H9 (cell line): ENCODE measurements around the gene VEGFB. TPM values are rescaled to one million over a fixed set of nuclear protein-coding genes. Genes with fewer than 3 reads are reported as not detected.

ENCODE experiments used
- DNase-seq: peaks from one replicate; pipeline ENCODE4 v3.0.0-alpha.2; 2017
- H2AFZ ChIP-seq: one replicate; pipeline ENCODE4 v1.6.1; 2013; ENCODE audit warnings: mild to moderate bottlenecking, low read length, control low read depth, moderate library complexity
- H2AK5ac ChIP-seq: 2 replicates; pipeline ENCODE4 v1.6.1; 2013; ENCODE audit warnings: low read length, control low read depth, mixed read lengths; ENCODE audit not compliant: insufficient read length
- H2BK120ac ChIP-seq: one replicate; pipeline ENCODE4 v1.6.1; 2013; ENCODE audit warnings: low read depth, mild to moderate bottlenecking, low read length, control low read depth, inconsistent platforms; ENCODE audit not compliant: poor library complexity, severe bottlenecking
- H2BK12ac ChIP-seq: 2 replicates; pipeline ENCODE4 v1.6.1; 2013; ENCODE audit warnings: low read length, control low read depth, mixed read lengths, low read depth; ENCODE audit not compliant: insufficient read length
- H2BK15ac ChIP-seq: 2 replicates; pipeline ENCODE4 v1.6.1; 2013; ENCODE audit warnings: low read depth, low read length, control low read depth
- H2BK20ac ChIP-seq: one replicate; pipeline ENCODE4 v1.6.1; 2013; ENCODE audit warnings: low read depth, mild to moderate bottlenecking, low read length, control low read depth, inconsistent platforms; ENCODE audit not compliant: poor library complexity, severe bottlenecking
- H2BK5ac ChIP-seq: 2 replicates; pipeline ENCODE4 v1.6.1; 2013; ENCODE audit warnings: low read length, control low read depth, mixed read lengths; ENCODE audit not compliant: insufficient read length
- H3K14ac ChIP-seq: 2 replicates; pipeline ENCODE4 v1.6.1; 2013; ENCODE audit warnings: low read length, control low read depth; ENCODE audit not compliant: insufficient read depth
- H3K18ac ChIP-seq: 2 replicates; pipeline ENCODE4 v1.6.1; 2013; ENCODE audit warnings: low read depth, mild to moderate bottlenecking, mixed read lengths, low read length, control low read depth; ENCODE audit not compliant: insufficient read length
- H3K23ac ChIP-seq: 2 replicates; pipeline ENCODE4 v1.6.1; 2013; ENCODE audit warnings: low read length, control low read depth, mixed read lengths, low read depth; ENCODE audit not compliant: insufficient read length
- H3K23me2 ChIP-seq: 2 replicates; pipeline ENCODE4 v1.6.1; 2013; ENCODE audit warnings: low read depth, mild to moderate bottlenecking, mixed read lengths, low read length, control low read depth; ENCODE audit not compliant: insufficient read length, poor library complexity, severe bottlenecking
- H3K27ac ChIP-seq: 2 replicates; pipeline ENCODE4 v1.5.1; 2013; ENCODE audit warnings: low read length, control low read depth, mixed read lengths, low read depth; ENCODE audit not compliant: insufficient read length
- H3K27me3 ChIP-seq: 2 replicates; pipeline ENCODE4 v1.6.1; 2013; ENCODE audit warnings: low read length, control low read depth, inconsistent platforms; ENCODE audit not compliant: insufficient read depth
- H3K4ac ChIP-seq: 2 replicates; pipeline ENCODE4 v1.6.1; 2013; ENCODE audit warnings: low read depth, mild to moderate bottlenecking, control low read depth, inconsistent platforms, low read length, moderate library complexity
- H3K4me1 ChIP-seq: 2 replicates; pipeline ENCODE4 v1.6.1; 2013; ENCODE audit warnings: low read length, control low read depth, inconsistent platforms; ENCODE audit not compliant: insufficient read depth
- H3K4me2 ChIP-seq: 2 replicates; pipeline ENCODE4 v1.6.1; 2013; ENCODE audit warnings: low read length, control low read depth, mixed read lengths; ENCODE audit not compliant: insufficient read length, insufficient read depth
- H3K56ac ChIP-seq: 2 replicates; pipeline ENCODE4 v1.6.1; 2013; ENCODE audit warnings: low read depth, mild to moderate bottlenecking, mixed read lengths, low read length, control low read depth; ENCODE audit not compliant: insufficient read length
- H3K79me1 ChIP-seq: 2 replicates; pipeline ENCODE4 v1.6.1; 2013; ENCODE audit warnings: low read depth, mild to moderate bottlenecking, moderate library complexity, low read length, control low read depth, inconsistent platforms; ENCODE audit not compliant: insufficient read depth, poor library complexity, severe bottlenecking
- H3K79me2 ChIP-seq: 2 replicates; pipeline ENCODE4 v1.6.1; 2013; ENCODE audit warnings: low read length, control low read depth, inconsistent platforms; ENCODE audit not compliant: insufficient read depth
- H3K9ac ChIP-seq: 2 replicates; pipeline ENCODE4 v1.6.1; 2013; ENCODE audit warnings: low read length, control low read depth, mixed read lengths; ENCODE audit not compliant: insufficient read length; ENCODE audit errors: extremely low read depth
- H3K9me3 ChIP-seq: one replicate; pipeline ENCODE4 v1.6.1; 2013; ENCODE audit warnings: low read depth, low read length, inconsistent platforms; ENCODE audit not compliant: control insufficient read depth
- H3T11ph ChIP-seq: one replicate; pipeline ENCODE4 v1.6.1; 2013; ENCODE audit warnings: mild to moderate bottlenecking, low read length, control low read depth, inconsistent platforms
- H4K20me1 ChIP-seq: one replicate; pipeline ENCODE4 v1.6.1; 2013; ENCODE audit not compliant: control insufficient read depth, insufficient read length, insufficient read depth
- H4K5ac ChIP-seq: 2 replicates; pipeline ENCODE4 v1.6.1; 2013; ENCODE audit warnings: low read depth, mild to moderate bottlenecking, mixed read lengths, low read length, control low read depth; ENCODE audit not compliant: insufficient read length
- H4K8ac ChIP-seq: replicated peaks from 2 replicates; pipeline ENCODE4 v1.6.1; 2013; ENCODE audit warnings: low read length, control low read depth, mixed read lengths, low read depth; ENCODE audit not compliant: insufficient read length
- H4K91ac ChIP-seq: 2 replicates; pipeline ENCODE4 v1.6.1; 2013; ENCODE audit warnings: low read depth, mild to moderate bottlenecking, moderate library complexity, mixed read lengths, low read length, control low read depth; ENCODE audit not compliant: insufficient read length
- H3K27ac Mint-ChIP-seq, 3 experiments: 2 replicates in 2 of 3; 3 replicates in 1 of 3; pipeline ENCODE4 v1.8.0; 2020 to 2021; ENCODE audit warnings: mixed read lengths in 3 of 3, mild to moderate bottlenecking in 1 of 3, moderate library complexity in 1 of 3
- H3K27me3 Mint-ChIP-seq: 2 replicates; pipeline ENCODE4 v1.8.0; 2021; ENCODE audit warnings: low read depth, mild to moderate bottlenecking, moderate library complexity, mixed read lengths
- H3K36me3 Mint-ChIP-seq, 3 experiments: 2 replicates in 2 of 3; 3 replicates in 1 of 3; pipeline ENCODE4 v1.8.0; 2020 to 2021; ENCODE audit warnings: low read depth in 3 of 3, mixed read lengths in 3 of 3; ENCODE audit not compliant: insufficient read depth in 1 of 3
- H3K4me1 Mint-ChIP-seq, 2 experiments: 2 replicates each; pipeline ENCODE4 v1.8.0; 2020; ENCODE audit warnings: mixed read lengths in 2 of 2
- H3K4me3 Mint-ChIP-seq, 2 experiments: 2 replicates in 1 of 2; 3 replicates in 1 of 2; pipeline ENCODE4 v1.8.0; 2020 to 2021; ENCODE audit warnings: mild to moderate bottlenecking in 2 of 2, mixed read lengths in 2 of 2, moderate library complexity in 1 of 2
- H3K9me3 Mint-ChIP-seq, 2 experiments: 2 replicates in 1 of 2; 3 replicates in 1 of 2; pipeline ENCODE4 v1.8.0; 2020; ENCODE audit warnings: mild to moderate bottlenecking in 2 of 2, mixed read lengths in 2 of 2, moderate library complexity in 1 of 2
- CTCF ChIP-seq: fragments of 200-600 bp; sonication (generic); conservative IDR thresholded peaks from 3 replicates; pipeline ENCODE4 v1.8.0; 2021; ENCODE audit warnings: antibody characterized with exemption, mild to moderate bottlenecking
- WGBS: extraction: QIAGEN DNeasy Blood & Tissue Kit; methylation state at CpG from one replicate; pipeline ENCODE4 v1.1.7; 2013; ENCODE audit warnings: missing lambda C conversion rate, low lambda C conversion rate, mixed read lengths; ENCODE audit not compliant: insufficient read length; ENCODE audit errors: extremely low coverage; 5-methylcytosine and 5-hydroxymethylcytosine counted together
- total RNA-seq: library from RNA; stranded (reverse); gene quantifications from 2 replicates; pipeline ENCODE4 v1.2.1, GENCODE V29; 2021

Gene VEGFB
- total RNA-seq, 1 experiment from 2014 or later, result 57.7 TPM

DNA sequence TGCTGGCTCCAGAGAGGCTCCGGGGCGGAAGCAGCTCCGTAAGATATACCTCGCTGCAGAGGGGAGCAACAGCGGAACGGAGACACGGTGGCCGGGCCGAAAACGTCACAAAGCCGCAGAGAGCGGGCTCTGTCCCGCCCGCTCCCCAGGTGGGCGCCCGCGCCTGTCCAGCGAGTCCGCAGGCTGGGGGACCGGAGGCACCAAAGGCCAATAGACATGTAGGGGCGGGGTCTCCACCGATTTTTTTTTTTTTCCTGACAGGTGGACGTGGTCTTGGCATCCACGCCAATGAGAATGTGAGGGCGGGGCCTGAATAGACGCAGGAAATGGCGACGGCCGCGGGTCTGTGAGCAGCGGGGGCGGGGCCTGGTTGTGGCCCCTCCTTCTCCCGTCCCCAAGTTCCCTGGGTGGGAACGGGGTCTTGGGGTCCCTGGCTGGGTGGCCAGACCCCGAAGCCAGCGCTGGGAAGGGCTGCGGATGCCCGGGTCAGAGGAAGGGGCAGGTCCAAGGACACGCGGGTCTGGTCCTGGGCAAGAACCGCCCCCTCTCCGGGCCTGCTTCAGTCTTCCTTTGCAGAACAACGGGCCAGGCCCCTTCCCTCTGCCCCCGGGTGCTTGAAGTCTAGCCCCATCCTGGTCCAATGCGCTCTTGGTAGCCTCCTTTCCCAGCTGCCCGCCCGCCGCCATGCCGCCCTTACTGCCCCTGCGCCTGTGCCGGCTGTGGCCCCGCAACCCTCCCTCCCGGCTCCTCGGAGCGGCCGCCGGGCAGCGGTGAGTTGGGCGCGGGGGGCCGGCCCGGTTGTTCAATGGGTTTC lies 4.0 kb upstream of the VEGFB start, which contains the start of gene DNAJC4:
Gene DNAJC4 (plus strand): TSS at position 378 of the 814 bp plus-strand sequence. CDS start 307 bp downstream, at position 685.
- Mint-ChIP-seq H3K27ac (peak within 1 kb of the TSS; percentile 54 to 88 (median 87); a peak in 5 of 7 replicates), H3K4me1 (peaks cover 26 to 37% of the 10 kb centered on the region in 2 experiments), H3K27me3 (peaks cover 20% of the 10 kb centered on the region), H3K36me3 (peaks cover 2 to 3% (median 3%) of the 10 kb centered on the region in 3 experiments; a peak in 4 of 7 replicates), H3K4me3 (peak within 1 kb of the TSS; percentile 74 to 91), H3K9me3 (no peaks in the 10 kb centered on the region)
- Histone ChIP-seq H3K27ac (no peak within 1 kb of the TSS), H3K9me3 (no peaks in the 10 kb centered on the region), H3K4me2 (peak within 1 kb of the TSS; percentile 94), H3K27me3 (no peaks in the 10 kb centered on the region; the same call in 1 of the 2 replicates), H4K20me1 (no peaks in the 10 kb centered on the region), H2BK5ac (no peak within 1 kb of the TSS), H4K5ac (no peak within 1 kb of the TSS), H3K14ac (peak within 1 kb of the TSS; percentile 60), H2AFZ (no peak within 1 kb of the TSS), H4K91ac (no peak within 1 kb of the TSS), H3K79me1 (no peaks in the 10 kb centered on the region), H2BK120ac (no peak within 1 kb of the TSS), H3K9ac (peak within 1 kb of the TSS; percentile 33), H2BK15ac (no peak within 1 kb of the TSS), H4K8ac (no peak within 1 kb of the TSS), H2AK5ac (no peak within 1 kb of the TSS), H3K23ac (no peak within 1 kb of the TSS), H3K18ac (peak within 1 kb of the TSS; percentile 84), H3K4me1 (0 out of 2 replicates have a peak, but pooled peaks cover 3% of the 10 kb centered on the region), H3T11ph (no peak within 1 kb of the TSS), H3K79me2 (no peaks in the 10 kb centered on the region), H3K4ac (no peak within 1 kb of the TSS), H2BK12ac (no peak within 1 kb of the TSS), H3K56ac (no peak within 1 kb of the TSS), H2BK20ac (no peak within 1 kb of the TSS), H3K23me2 (peaks cover 35% of the 10 kb centered on the region)
- no peak for TF ChIP-seq CTCF
- DNase-seq, result peak; percentile 98
- no CpG with 5 or more reads among the region's 62 CpGs for WGBS
